Measurements from ENCODE around the gene TET2.

Gene TET2

GRCh38 chr4:105189855-105190650 lies 43.4 kb downstream of the TET2 start:
- DNase-seq = no peak

DNA sequence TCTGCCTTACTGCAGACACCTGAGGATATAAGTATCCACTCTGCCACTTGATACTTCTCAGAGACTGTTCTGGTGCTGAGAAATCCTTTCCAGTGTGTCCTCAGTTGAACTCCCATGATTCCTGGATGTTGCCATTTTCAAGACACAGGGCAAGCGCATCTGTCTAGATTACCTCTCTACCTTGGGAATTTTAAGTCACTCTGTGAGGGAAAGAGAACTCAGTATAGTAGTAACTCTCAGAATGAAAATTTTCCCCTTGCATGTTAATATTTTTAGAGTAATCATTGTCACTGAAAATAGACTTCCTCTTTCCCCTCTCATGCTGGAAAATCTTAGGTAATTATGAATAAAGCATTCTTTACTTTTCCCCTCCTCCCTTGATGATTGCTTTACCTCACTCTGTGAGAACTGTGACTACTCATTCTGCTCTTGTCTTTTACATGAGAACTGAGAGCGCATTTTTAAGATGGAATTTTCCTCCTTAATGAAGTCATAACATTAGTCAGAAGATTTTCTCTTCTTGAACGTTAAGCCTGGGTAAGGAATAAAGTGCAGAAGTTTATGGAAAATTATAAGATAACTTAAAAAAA lies 45.0 kb downstream of the TET2 start:
- no peak for DNase-seq

DNA sequence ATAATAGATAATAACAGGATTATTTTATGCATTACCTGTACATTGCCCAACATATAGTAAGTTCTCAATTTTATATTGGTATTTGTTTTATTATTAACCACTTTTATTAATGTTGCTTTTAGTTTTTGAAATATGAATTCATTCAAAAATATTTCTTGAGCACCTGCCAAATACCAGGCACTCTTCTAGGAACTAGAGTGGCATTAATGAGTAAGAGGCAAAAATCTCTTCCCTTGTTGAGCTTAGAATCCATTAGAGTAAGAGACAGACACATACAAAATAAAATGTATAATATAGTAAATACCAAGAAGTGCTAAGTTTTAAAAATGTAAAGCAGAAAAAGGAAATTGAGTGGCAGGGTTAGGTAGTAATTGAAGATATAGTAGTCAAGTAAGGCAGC lies 45.8 kb downstream of the TET2 start:
- no peak for DNase-seq

DNA sequence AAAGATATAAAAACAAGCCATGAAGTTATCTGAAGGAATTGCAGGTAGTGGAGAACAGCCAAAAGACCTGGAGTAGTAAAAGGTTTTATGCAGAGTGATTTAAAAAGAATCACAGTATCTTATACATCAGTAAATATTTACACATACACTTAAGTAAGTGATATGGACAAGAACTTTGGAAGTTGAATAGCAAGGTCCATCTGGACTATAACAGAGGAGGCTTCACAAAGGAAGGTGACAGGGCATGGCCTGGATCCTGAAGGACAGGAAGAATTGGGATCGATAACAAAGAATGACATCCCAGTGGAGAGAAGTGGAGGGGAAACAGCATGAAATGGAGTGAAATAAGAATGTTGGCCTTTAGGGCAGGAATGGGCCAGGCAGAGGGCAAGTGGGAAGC lies 46.2 kb downstream of the TET2 start:
- DNase-seq = no peak

DNA sequence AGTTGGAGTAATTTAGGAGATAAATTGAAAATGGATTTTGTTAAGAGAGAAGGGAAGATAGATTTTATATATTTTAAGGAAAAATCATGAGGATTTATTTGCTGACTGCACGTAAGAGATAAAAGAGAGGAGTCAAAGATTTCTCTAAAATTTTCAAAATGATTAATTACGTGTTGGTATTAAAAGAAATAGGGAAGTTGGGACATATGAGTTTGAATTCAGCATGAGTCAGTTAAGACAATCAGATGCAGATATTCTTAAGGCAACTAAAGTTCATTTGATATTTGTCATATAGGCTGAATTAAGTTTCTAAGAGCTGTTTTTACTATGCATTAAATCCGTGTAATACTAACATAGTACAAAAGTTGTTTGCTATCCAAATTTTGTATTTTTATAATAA lies 46.9 kb downstream of the TET2 start:
- no peak for DNase-seq

DNA sequence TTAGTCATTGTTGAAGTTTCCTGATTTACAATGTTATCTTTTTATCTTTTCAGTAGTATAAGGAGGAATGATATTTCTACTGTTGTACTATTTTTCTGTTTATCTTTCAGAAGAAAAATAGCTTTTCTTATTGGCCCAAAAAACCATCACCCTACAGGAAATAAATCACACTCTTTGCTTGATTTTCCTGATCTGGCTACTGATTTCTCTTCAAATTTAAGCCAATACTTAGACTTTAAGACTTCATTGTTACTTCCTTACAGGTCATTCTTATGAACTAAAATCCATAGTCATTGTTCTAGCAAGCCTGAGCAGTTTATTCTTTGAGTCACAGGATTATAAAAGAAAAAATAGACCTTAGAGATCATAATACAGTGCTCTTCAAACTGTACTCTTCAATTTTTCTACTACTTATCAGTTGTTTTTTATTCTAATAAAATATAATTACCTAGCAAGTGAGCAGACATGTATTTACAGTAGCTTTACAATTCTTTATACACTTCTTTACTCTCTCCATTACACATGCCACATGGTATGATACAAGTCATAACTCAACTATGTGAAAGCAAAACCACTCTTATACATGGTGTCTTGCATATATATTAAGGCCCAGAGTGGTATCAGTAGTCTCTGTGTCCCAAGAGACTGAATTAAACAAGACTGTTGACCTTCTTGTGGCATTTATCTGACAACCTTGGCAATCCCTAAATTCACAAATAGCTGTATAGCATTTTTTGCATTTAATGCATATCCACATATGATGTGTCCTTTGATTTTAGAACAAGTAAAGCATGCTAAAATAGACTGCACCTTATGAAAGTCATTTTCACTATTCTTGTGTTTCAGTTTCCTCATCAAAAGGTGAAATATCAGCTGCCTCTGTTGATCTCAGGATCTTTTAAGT lies 47.9 kb downstream of the TET2 start:
- DNase-seq = no peak

DNA sequence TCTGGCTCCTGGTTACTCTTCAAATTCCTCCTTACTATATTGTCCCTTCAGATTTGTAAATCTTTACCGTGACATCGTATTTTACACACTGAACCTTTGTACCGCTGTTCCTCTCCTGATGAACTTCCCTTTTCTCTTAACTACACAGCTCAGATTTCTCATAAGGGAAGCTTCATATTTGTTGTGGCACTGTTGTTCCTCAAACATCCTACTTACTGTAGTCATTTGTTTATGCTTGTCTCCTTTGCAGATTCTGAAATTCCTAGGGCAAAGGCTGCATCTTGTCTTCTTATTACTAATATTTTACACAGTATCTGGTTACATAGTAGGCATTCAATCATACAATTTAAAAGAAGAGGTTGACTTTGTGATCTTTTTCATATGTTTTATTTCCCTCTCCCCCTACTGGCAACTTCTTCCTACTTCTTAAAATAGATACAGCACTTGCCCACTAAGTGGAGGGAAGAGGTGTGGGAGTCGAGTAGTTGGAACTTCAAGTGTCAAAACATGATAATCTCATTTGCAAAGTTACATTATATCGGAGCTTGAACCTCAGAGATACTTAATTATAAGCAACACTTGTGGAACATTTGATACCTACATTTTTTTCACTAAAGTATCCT lies 50.0 kb downstream of the TET2 start:
- DNase-seq = no peak

DNA sequence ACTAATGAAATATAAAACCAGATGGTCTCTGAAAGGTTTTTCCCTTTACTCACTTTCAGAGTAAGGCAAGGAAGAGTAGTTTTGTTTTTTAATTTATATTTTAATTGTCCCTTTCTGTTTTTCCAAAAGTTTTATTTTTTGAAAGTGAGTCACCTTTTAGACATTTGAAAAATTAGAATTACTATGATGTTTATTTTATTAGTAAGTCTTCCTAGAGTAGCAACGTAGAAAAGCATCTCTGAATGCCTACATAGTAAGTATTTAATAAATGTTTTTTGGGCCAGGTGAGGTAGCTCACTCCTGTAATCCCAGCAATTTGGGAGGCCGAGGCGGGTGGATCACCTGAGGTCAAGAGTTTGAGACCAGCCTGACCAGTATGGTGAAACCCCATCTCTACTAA lies 51.1 kb downstream of the TET2 start:
- DNase-seq = no peak

DNA sequence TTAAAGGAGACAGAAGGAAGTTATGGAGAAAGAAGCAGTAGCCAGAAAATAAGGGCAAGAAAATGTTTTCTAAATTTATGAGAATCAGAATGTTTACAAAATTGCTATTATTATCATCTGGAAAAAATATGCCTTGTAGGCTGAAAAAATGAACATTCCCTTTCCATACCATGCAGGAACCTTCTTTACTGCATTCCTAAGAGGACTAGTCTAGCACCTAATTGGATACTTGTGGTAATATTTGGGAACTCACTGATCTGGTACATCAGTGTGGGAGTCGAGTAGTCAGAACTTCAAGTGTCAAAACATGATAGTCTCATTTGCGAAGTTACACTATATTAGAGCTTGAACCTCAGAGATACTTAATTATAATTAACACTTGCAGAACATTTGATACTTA lies 51.9 kb downstream of the TET2 start:
- no peak for DNase-seq

GRCh38 chr4:105206214-105206613 lies 59.5 kb downstream of the TET2 start:
- DNase-seq = no peak

DNA sequence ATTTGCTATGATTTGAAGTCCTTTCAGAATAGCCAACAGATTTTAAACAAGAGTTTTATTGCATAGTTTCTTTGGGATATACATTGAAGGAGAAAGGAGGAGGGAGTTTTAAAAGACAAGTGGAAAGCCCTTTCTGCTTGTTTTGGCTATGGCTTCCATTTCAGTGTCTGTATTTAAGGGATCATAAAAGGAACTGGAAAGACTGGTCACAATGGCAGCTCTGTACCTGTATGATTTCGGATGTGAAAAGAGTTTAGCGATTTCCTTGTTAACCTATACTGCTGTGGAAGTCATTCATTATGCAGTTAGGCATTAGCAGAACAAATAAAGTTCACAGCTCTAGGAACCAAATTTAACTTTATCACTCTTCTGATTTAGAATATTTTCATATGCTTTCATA lies 60.7 kb downstream of the TET2 start:
- no peak for DNase-seq

GRCh38 chr4:105208561-105208960 lies 61.9 kb downstream of the TET2 start:
- no peak for DNase-seq

GRCh38 chr4:105210916-105211315 lies 64.2 kb downstream of the TET2 start:
- no peak for DNase-seq

- DNase-seq = no peak
Measured at GRCh38 chr4:105215609-105216313, 69.1 kb downstream of the TET2 start.

DNA sequence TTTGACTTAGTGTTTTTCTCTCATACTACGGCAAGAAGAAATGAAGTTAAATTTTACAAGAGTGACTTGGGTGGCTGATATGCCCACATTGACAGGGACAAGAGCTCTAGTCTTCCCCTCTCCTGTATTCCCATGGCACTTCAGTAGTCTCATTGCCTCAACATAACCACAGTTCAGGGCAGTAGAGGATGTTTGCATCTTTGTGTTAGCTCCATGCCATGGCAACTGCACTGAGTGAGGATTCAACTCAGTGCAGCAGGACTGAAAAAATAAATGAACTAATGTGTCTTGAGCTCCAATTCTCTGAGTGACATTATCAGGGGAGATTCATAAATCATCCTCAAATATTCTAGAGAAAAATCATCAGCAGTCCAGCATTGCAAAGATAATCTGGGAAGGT lies 78.8 kb downstream of the TET2 start:
- DNase-seq = no peak

GRCh38 chr4:105227054-105227453 lies 80.4 kb downstream of the TET2 start:
- DNase-seq = no peak

- DNase-seq = no peak
Measured at GRCh38 chr4:105230287-105230686, 83.6 kb downstream of the TET2 start.

DNA sequence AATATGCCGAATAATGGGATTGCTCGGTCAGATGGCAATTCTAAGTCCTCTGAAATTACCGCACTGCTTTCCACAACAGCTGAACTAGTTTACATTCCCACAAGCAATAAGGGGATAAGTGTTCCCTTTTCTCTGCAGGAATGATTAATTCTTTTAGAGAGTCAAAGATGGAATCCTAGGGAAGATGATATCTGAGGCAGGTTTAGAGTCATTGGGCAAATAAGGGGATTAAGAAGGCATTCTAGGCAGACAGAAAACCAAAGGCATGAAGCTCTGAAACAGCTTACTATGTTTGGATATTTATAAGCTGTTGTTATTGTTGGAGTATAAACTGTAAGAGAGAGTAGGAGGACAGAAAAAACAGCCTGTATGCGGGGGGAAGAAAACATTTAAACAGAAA lies 85.7 kb downstream of the TET2 start:
- DNase-seq = no peak

GRCh38 chr4:105234582-105234981 lies 87.9 kb downstream of the TET2 start:
- no peak for DNase-seq

GRCh38 chr4:105236202-105236915 lies 89.7 kb downstream of the TET2 start:
- no peak for DNase-seq

GRCh38 chr4:105236916-105237311 lies 90.2 kb downstream of the TET2 start:
- no peak for DNase-seq

- DNase-seq = no peak
Measured at GRCh38 chr4:105240037-105240436, 93.4 kb downstream of the TET2 start.

All from NCI-H2081 treated with DMSO at 0.1 percent for 48 hours (cell line).